Caco-2 (cell line): Measurements from ENCODE around the gene AKAP12. TPM values are rescaled to one million over a fixed set of nuclear protein-coding genes. Genes with fewer than 3 reads are reported as not detected.

ENCODE experiments used
- BruUV-seq: library from RNA; stranded (reverse); fragments of 400-500 nt; replicated peaks from 2 replicates; lab custom pipeline; 2021; lab: Mats Ljungman, UMichigan
- CTCF ChIA-PET: fragments of 300-600 bp; sonication (Branson Sonifier 250); formaldehyde crosslinking; loops from one replicate; lab custom pipeline; 2022; ENCODE audit warnings: antibody characterized with exemption; lab: Charles Lee
- POLR2A ChIA-PET: fragments of 300-600 bp; sonication (Branson Sonifier 250); formaldehyde crosslinking; loops from one replicate; lab custom pipeline; 2022; ENCODE audit warnings: antibody characterized with exemption; lab: Charles Lee
- DNase-seq, 2 experiments: peaks; one replicate each; pipeline versions ENCODE4 v3.0.0 to v3.0.0-alpha.2; 2020 to 2022
- H3K27me3 ChIP-seq: replicated peaks from 2 replicates; pipeline ENCODE4 v1.6.0; 2011; ENCODE audit warnings: low read length; ENCODE audit not compliant: control insufficient read depth, insufficient read depth
- H3K36me3 ChIP-seq: 2 replicates; pipeline ENCODE4 v1.5.1; 2011; ENCODE audit warnings: low read length; ENCODE audit not compliant: control insufficient read depth, insufficient read depth
- H3K4me1 ChIP-seq: fragments of 250-450 bp; sonication (Bioruptor Pico); 2 replicates; pipeline ENCODE4 v1.5.1; 2020; ENCODE audit warnings: mild to moderate bottlenecking
- H3K4me3 ChIP-seq: 2 replicates; pipeline ENCODE4 v1.5.1; 2011; ENCODE audit warnings: low read depth, mild to moderate bottlenecking, control low read depth, low read length
- H3K9me3 ChIP-seq: fragments of 250-450 bp; sonication (Bioruptor Pico); 2 replicates; pipeline ENCODE4 v1.5.1; 2020; ENCODE audit warnings: mild to moderate bottlenecking, moderate library complexity
- H3K27ac Mint-ChIP-seq: one replicate; pipeline ENCODE4 v1.8.0; 2022; ENCODE audit warnings: mixed read lengths; ENCODE audit not compliant: unreplicated experiment
- H3K27me3 Mint-ChIP-seq: one replicate; pipeline ENCODE4 v1.8.0; 2022; ENCODE audit warnings: mixed read lengths; ENCODE audit not compliant: insufficient read depth, unreplicated experiment
- H3K36me3 Mint-ChIP-seq: one replicate; pipeline ENCODE4 v1.8.0; 2022; ENCODE audit warnings: mild to moderate bottlenecking, mixed read lengths; ENCODE audit not compliant: insufficient read depth, unreplicated experiment
- H3K4me1 Mint-ChIP-seq: one replicate; pipeline ENCODE4 v1.8.0; 2022; ENCODE audit warnings: low read depth, mixed read lengths; ENCODE audit not compliant: unreplicated experiment
- H3K4me3 Mint-ChIP-seq: one replicate; pipeline ENCODE4 v1.8.0; 2022; ENCODE audit warnings: mild to moderate bottlenecking, moderate library complexity, mixed read lengths; ENCODE audit not compliant: unreplicated experiment
- H3K9me3 Mint-ChIP-seq: one replicate; pipeline ENCODE4 v1.8.0; 2022; ENCODE audit warnings: mixed read lengths; ENCODE audit not compliant: unreplicated experiment
- intact Hi-C: fragments of 100-400 bp; cut with micrococcal nuclease; formaldehyde crosslinking; loops from one replicate; pipeline ENCODE4 v1.10.0; 2022; ENCODE audit not compliant: unreplicated experiment
- total RNA-seq: library from RNA; stranded (reverse); gene quantifications from 2 replicates; pipeline ENCODE4 v1.2.3, GENCODE V29; 2022
- TF ChIP-seq, protein P1 (sequence below), 2 experiments: fragments of 200-600 bp in 1 of 2; IDR thresholded peaks; 1 replicate in 1 of 2; 2 replicates in 1 of 2; pipeline versions ENCODE4 v1.5.1 to v1.8.0; 2011 to 2022; ENCODE audit warnings: antibody characterized with exemption in 1 of 2, control low read depth in 1 of 2, inconsistent platforms in 1 of 2, low read depth in 1 of 2, low read length in 1 of 2, mild to moderate bottlenecking in 1 of 2, moderate library complexity in 1 of 2; ENCODE audit not compliant: insufficient read depth in 1 of 2, severe bottlenecking in 1 of 2, unreplicated experiment in 1 of 2

AKAP12 gene
- total RNA-seq, 1 experiment from 2014 or later, result 0.93 TPM

DNA sequence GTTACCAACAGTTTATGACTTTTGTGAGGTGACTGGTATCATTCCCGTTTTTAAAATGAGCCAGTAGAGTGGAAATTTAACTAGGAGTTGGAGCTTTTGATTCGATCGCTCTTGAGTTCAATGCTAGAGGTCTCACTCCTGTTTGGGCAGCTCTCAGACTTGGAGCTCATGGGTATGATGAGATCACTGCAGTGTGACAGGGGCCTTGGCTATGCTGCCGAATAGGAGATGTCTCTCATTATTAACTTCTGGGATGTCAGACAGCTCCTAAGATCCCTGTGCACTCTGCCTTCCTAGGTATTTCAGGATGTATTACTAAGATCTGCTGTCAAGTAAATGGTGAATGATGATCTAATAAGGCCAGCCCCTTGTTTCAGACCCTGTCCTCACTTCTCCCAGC, 20.4 kb downstream of the AKAP12 start:
- no peak for DNase-seq
- ChIA-PET CTCF (no interaction called here), POLR2A (no interaction called here)
- intact Hi-C loops, result no loop called here
- Mint-ChIP-seq H3K9me3 (no peaks in the 10 kb centered on the region), H3K36me3 (no peaks in the 10 kb centered on the region), H3K27me3 (no peaks in the 10 kb centered on the region), H3K4me3 (no peak overlapping the region), H3K27ac (no peak overlapping the region), H3K4me1 (no peaks in the 10 kb centered on the region)
- H3K4me1 ChIP-seq, result peaks cover 8% of the 10 kb centered on the region
- no peak overlapping the region for H3K4me3 ChIP-seq
- TF ChIP-seq, protein P1, sequence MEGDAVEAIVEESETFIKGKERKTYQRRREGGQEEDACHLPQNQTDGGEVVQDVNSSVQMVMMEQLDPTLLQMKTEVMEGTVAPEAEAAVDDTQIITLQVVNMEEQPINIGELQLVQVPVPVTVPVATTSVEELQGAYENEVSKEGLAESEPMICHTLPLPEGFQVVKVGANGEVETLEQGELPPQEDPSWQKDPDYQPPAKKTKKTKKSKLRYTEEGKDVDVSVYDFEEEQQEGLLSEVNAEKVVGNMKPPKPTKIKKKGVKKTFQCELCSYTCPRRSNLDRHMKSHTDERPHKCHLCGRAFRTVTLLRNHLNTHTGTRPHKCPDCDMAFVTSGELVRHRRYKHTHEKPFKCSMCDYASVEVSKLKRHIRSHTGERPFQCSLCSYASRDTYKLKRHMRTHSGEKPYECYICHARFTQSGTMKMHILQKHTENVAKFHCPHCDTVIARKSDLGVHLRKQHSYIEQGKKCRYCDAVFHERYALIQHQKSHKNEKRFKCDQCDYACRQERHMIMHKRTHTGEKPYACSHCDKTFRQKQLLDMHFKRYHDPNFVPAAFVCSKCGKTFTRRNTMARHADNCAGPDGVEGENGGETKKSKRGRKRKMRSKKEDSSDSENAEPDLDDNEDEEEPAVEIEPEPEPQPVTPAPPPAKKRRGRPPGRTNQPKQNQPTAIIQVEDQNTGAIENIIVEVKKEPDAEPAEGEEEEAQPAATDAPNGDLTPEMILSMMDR (IDR thresholded peaks at IDR 0.05; ENCODE audit: insufficient read depth in 1 of 2, low read depth in 1 of 2, low read length in 1 of 2, severe bottlenecking in 1 of 2, unreplicated experiment in 1 of 2), result no peak
- no TSS peak for BruUV-seq
- no peaks in the 10 kb centered on the region for H3K36me3 ChIP-seq
- no peaks in the 10 kb centered on the region for H3K9me3 ChIP-seq
- no peaks in the 10 kb centered on the region for H3K27me3 ChIP-seq

DNA sequence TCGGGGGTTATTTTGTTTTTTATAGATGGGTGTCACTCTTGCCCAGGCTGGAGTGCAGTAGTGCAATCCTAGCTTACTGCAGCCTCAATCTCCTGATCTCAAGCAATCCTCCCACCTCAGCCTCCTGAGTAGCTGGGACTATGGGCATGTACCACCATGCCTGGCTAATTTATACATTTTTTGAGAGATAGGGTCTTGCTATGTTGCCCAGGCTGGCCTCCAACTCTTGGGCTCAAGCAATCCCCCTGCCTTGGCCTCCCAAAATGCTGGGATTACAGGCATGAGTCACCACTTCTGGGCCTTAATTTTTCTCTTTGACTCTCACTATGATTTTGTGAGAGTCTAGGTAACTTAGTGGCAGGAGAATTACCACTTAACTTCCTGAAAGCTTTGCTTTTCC, 23.3 kb downstream of the AKAP12 start:
- Mint-ChIP-seq H3K4me1 (no peaks in the 10 kb centered on the region), H3K36me3 (no peaks in the 10 kb centered on the region), H3K27ac (no peak overlapping the region), H3K4me3 (no peak overlapping the region), H3K9me3 (no peaks in the 10 kb centered on the region), H3K27me3 (no peaks in the 10 kb centered on the region)
- no peak overlapping the region for H3K4me3 ChIP-seq
- no peak for DNase-seq
- TF ChIP-seq, protein P1 (IDR thresholded peaks at IDR 0.05; ENCODE audit: insufficient read depth in 1 of 2, low read depth in 1 of 2, low read length in 1 of 2, severe bottlenecking in 1 of 2, unreplicated experiment in 1 of 2), result no peak
- no peaks in the 10 kb centered on the region for H3K9me3 ChIP-seq
- H3K36me3 ChIP-seq, result no peaks in the 10 kb centered on the region
- POLR2A ChIA-PET, result no interaction called here
- BruUV-seq, result no TSS peak
- H3K27me3 ChIP-seq, result no peaks in the 10 kb centered on the region
- intact Hi-C loops, result no loop called here
- CTCF ChIA-PET, result interaction anchor here (1.1 kb wide), 1 partner anchor 61 kb away, joined by 4 read pairs; no protein-coding TSS in a partner anchor
- H3K4me1 ChIP-seq, result no peaks in the 10 kb centered on the region

DNA sequence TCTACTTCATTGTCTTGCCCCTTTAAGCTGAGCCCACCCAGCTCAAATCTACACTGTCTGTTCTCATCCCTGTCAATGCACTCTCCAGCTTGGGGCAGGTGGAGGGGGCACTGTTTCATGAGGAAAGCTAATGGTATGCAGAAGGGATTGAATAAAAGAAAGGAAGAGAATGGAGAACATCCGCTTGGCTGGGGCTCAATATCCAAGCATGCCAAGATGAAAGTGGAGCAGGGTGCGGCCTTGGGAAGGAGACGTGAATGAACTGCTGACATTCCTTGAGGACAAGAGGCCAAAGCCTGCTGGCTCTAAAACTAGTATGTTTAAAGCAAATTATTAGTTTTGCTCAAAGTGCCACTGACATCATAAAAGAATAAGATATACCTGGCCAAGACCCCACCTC, 24.2 kb downstream of the AKAP12 start:
- Histone ChIP-seq H3K27me3 (no peaks in the 10 kb centered on the region), H3K4me3 (no peak overlapping the region), H3K9me3 (no peaks in the 10 kb centered on the region), H3K36me3 (no peaks in the 10 kb centered on the region), H3K4me1 (no peaks in the 10 kb centered on the region)
- Mint-ChIP-seq H3K27me3 (no peaks in the 10 kb centered on the region), H3K4me1 (no peaks in the 10 kb centered on the region), H3K36me3 (no peaks in the 10 kb centered on the region), H3K4me3 (no peak overlapping the region), H3K9me3 (no peaks in the 10 kb centered on the region), H3K27ac (no peak overlapping the region)
- intact Hi-C loops, result no loop called here
- TF ChIP-seq, protein P1 (IDR thresholded peaks at IDR 0.05; ENCODE audit: insufficient read depth in 1 of 2, low read depth in 1 of 2, low read length in 1 of 2, severe bottlenecking in 1 of 2, unreplicated experiment in 1 of 2), result no peak
- ChIA-PET CTCF (no interaction called here), POLR2A (no interaction called here)
- no peak for DNase-seq
- no TSS peak for BruUV-seq
